A673 (cell line): Measurements from ENCODE around the gene PRG3. TPM values are rescaled to one million over a fixed set of nuclear protein-coding genes. Genes with fewer than 3 reads are reported as not detected.
A peak's percentile ranks its signal among the peaks of the same experiment; 100 is the strongest.

Experiments used
- BruUV-seq: library from RNA; stranded (reverse); fragments of 400-500 nt; replicated peaks from 2 replicates; lab custom pipeline; 2021; lab: Mats Ljungman, UMichigan
- CTCF ChIA-PET: fragments of 300-600 bp; sonication (Branson Sonifier 250); formaldehyde crosslinking; loops from one replicate; lab custom pipeline; 2022; ENCODE audit warnings: antibody characterized with exemption; lab: Charles Lee
- POLR2A ChIA-PET: fragments of 300-600 bp; sonication (Branson Sonifier 250); formaldehyde crosslinking; loops from one replicate; lab custom pipeline; 2022; ENCODE audit warnings: antibody characterized with exemption; ENCODE audit not compliant: low non-redundant PET; lab: Charles Lee
- DNase-seq: peaks from one replicate; pipeline ENCODE4 v3.0.0-alpha.2; 2015; ENCODE audit warnings: low spot score
- H3K27ac ChIP-seq: fragments of 200-600 bp; sonication (generic); 2 replicates; pipeline ENCODE4 v1.5.1; 2016; ENCODE audit warnings: mixed run types, low read depth, mild to moderate bottlenecking, mixed read lengths, antibody characterized with exemption, low read length; ENCODE audit not compliant: poor library complexity, severe bottlenecking
- H3K27me3 ChIP-seq: fragments of 200-600 bp; sonication (generic); replicated peaks from 2 replicates; pipeline ENCODE4 v1.6.1; 2017; ENCODE audit warnings: mixed run types, low read depth, mild to moderate bottlenecking, mixed read lengths, antibody characterized with exemption, low read length; ENCODE audit not compliant: insufficient read depth, poor library complexity
- H3K36me3 ChIP-seq: fragments of 200-600 bp; sonication (generic); 2 replicates; pipeline ENCODE4 v1.6.1; 2016; ENCODE audit warnings: mixed run types, mild to moderate bottlenecking, mixed read lengths, antibody characterized with exemption, low read length; ENCODE audit not compliant: insufficient read depth, poor library complexity, severe bottlenecking
- H3K4me1 ChIP-seq: fragments of 200-600 bp; sonication (generic); 2 replicates; pipeline ENCODE4 v1.6.1; 2017; ENCODE audit warnings: mixed run types, mild to moderate bottlenecking, mixed read lengths, antibody characterized with exemption, low read length; ENCODE audit not compliant: insufficient read depth, poor library complexity, severe bottlenecking
- H3K4me3 ChIP-seq: fragments of 200-600 bp; sonication (generic); 2 replicates; pipeline ENCODE4 v1.5.1; 2016; ENCODE audit warnings: low read depth, mixed run types, mild to moderate bottlenecking, mixed read lengths, low read length; ENCODE audit not compliant: poor library complexity, severe bottlenecking
- H3K9me3 ChIP-seq: fragments of 200-600 bp; sonication (generic); 2 replicates; pipeline ENCODE4 v1.6.1; 2016; ENCODE audit warnings: mixed run types, low read depth, mild to moderate bottlenecking, mixed read lengths, antibody characterized with exemption, low read length; ENCODE audit not compliant: poor library complexity, severe bottlenecking
- EZH2 ChIP-seq: fragments of 200-600 bp; sonication (generic); IDR thresholded peaks from 2 replicates; pipeline ENCODE4 v1.6.1; 2017; ENCODE audit warnings: borderline replicate concordance, low read depth, mild to moderate bottlenecking, mixed read lengths, antibody characterized with exemption, low read length; ENCODE audit not compliant: poor library complexity, severe bottlenecking
- intact Hi-C: fragments of 100-400 bp; cut with micrococcal nuclease; formaldehyde crosslinking; loops from one replicate; pipeline ENCODE4 v1.10.0; 2022; ENCODE audit not compliant: unreplicated experiment
- total RNA-seq: library from RNA; stranded (reverse); gene quantifications from 2 replicates; pipeline ENCODE4 v1.2.3, GENCODE V29; 2021
- TF ChIP-seq, protein P1 (sequence below): fragments of 300-800, 200-600 bp; sonication (generic); conservative IDR thresholded peaks from 2 replicates; pipeline ENCODE4 v1.5.1; 2017; ENCODE audit warnings: low read depth, mild to moderate bottlenecking, antibody characterized with exemption, low read length, moderate library complexity, mixed read lengths

PRG3 gene
- total RNA-seq, 1 experiment from 2014 or later, result not detected

GRCh38 chr11:57332694-57333440, 48.1 kb downstream of the PRG3 start:
- H3K4me3 ChIP-seq, result no peak overlapping the region
- H3K27me3 ChIP-seq, result no peaks in the 10 kb centered on the region
- intact Hi-C loops, result no loop called here
- DNase-seq, result no peak
- CTCF ChIA-PET, result no interaction called here
- peaks cover 11% of the 10 kb centered on the region for H3K4me1 ChIP-seq
- TSS peak; percentile 48 for BruUV-seq
- POLR2A ChIA-PET, result no interaction called here
- peak overlapping the region; percentile 14 for H3K27ac ChIP-seq
- TF ChIP-seq, protein P1, sequence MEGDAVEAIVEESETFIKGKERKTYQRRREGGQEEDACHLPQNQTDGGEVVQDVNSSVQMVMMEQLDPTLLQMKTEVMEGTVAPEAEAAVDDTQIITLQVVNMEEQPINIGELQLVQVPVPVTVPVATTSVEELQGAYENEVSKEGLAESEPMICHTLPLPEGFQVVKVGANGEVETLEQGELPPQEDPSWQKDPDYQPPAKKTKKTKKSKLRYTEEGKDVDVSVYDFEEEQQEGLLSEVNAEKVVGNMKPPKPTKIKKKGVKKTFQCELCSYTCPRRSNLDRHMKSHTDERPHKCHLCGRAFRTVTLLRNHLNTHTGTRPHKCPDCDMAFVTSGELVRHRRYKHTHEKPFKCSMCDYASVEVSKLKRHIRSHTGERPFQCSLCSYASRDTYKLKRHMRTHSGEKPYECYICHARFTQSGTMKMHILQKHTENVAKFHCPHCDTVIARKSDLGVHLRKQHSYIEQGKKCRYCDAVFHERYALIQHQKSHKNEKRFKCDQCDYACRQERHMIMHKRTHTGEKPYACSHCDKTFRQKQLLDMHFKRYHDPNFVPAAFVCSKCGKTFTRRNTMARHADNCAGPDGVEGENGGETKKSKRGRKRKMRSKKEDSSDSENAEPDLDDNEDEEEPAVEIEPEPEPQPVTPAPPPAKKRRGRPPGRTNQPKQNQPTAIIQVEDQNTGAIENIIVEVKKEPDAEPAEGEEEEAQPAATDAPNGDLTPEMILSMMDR, result no peak
- no peak for TF ChIP-seq EZH2
- peaks cover 68% of the 10 kb centered on the region for H3K36me3 ChIP-seq
- H3K9me3 ChIP-seq, result no peaks in the 10 kb centered on the region

- no TSS peak for BruUV-seq
- DNase-seq, result no peak
- ChIA-PET CTCF (no interaction called here), POLR2A (no interaction called here)
- Histone ChIP-seq H3K4me1 (peaks cover 11% of the 10 kb centered on the region), H3K27ac (no peak overlapping the region), H3K9me3 (no peaks in the 10 kb centered on the region), H3K36me3 (peaks cover 79% of the 10 kb centered on the region), H3K4me3 (no peak overlapping the region), H3K27me3 (no peaks in the 10 kb centered on the region)
- intact Hi-C loops, result no loop called here
- no peak for TF ChIP-seq EZH2
- TF ChIP-seq, protein P1, result no peak
Observed at GRCh38 chr11:57331720-57332119, 49.2 kb downstream of the PRG3 start.

- TF ChIP-seq, protein P1, result no peak
- TF ChIP-seq EZH2, result no peak
- DNase-seq, result no peak
- Histone ChIP-seq H3K4me1 (peaks cover 20% of the 10 kb centered on the region), H3K4me3 (no peak overlapping the region), H3K36me3 (peaks cover 91% of the 10 kb centered on the region), H3K27ac (no peak overlapping the region), H3K27me3 (no peaks in the 10 kb centered on the region), H3K9me3 (no peaks in the 10 kb centered on the region)
- CTCF ChIA-PET, result no interaction called here
- no TSS peak for BruUV-seq
- intact Hi-C loops, result no loop called here
- POLR2A ChIA-PET, result no interaction called here
Observed at GRCh38 chr11:57330029-57330428, 50.9 kb downstream of the PRG3 start.
